Parathyroid adenoma (tissue), 2 donors: ENCODE results near the gene MBLAC1.
"Not testable (repeated sequence)": the region's sequence is repeated elsewhere in the genome, so short reads cannot be mapped to it uniquely, and the experiment has no call there.

ENCODE experiments used
- H2AFZ ChIP-seq: fragments of 300-600 bp; sonication (generic); one replicate; pipeline ENCODE4 v1.7.0; 2017; ENCODE audit warnings: antibody characterized with exemption, mild to moderate bottlenecking
- H3K27ac ChIP-seq: fragments of 300-600 bp; sonication (generic); one replicate; pipeline ENCODE4 v1.7.0; 2017
- H3K27me3 ChIP-seq: fragments of 300-600 bp; sonication (generic); one replicate; pipeline ENCODE4 v1.7.0; 2017; ENCODE audit warnings: low read length; ENCODE audit not compliant: control insufficient read depth, insufficient read depth
- H3K36me3 ChIP-seq: fragments of 300-600 bp; sonication (generic); one replicate; pipeline ENCODE4 v1.7.0; 2017; ENCODE audit warnings: low read length; ENCODE audit not compliant: control insufficient read depth, insufficient read depth
- H3K4me1 ChIP-seq: fragments of 300-600 bp; sonication (generic); one replicate; pipeline ENCODE4 v1.7.0; 2017; ENCODE audit warnings: control low read depth
- H3K4me2 ChIP-seq: fragments of 300-600 bp; sonication (generic); one replicate; pipeline ENCODE4 v1.7.0; 2017; ENCODE audit warnings: low read length
- H3K4me3 ChIP-seq: fragments of 300-600 bp; sonication (generic); one replicate; pipeline ENCODE4 v1.7.0; 2017; ENCODE audit warnings: low read depth, low read length
- H3K79me2 ChIP-seq: fragments of 300-600 bp; sonication (generic); one replicate; pipeline ENCODE4 v1.7.0; 2017; ENCODE audit warnings: control low read depth
- H3K9ac ChIP-seq: fragments of 300-600 bp; sonication (generic); one replicate; pipeline ENCODE4 v1.7.0; 2017; ENCODE audit warnings: mild to moderate bottlenecking
- H3K9me3 ChIP-seq: fragments of 300-600 bp; sonication (generic); one replicate; pipeline ENCODE4 v1.7.0; 2017; ENCODE audit warnings: low read length; ENCODE audit not compliant: control insufficient read depth
- TF ChIP-seq, protein P1 (sequence below): fragments of 300-600 bp; sonication (generic); IDR thresholded peaks from one replicate; pipeline ENCODE4 v1.7.0; 2017; ENCODE audit warnings: antibody characterized with exemption, mild to moderate bottlenecking
- donor health status: primary hyperparathyroidism.

MBLAC1 gene

DNA sequence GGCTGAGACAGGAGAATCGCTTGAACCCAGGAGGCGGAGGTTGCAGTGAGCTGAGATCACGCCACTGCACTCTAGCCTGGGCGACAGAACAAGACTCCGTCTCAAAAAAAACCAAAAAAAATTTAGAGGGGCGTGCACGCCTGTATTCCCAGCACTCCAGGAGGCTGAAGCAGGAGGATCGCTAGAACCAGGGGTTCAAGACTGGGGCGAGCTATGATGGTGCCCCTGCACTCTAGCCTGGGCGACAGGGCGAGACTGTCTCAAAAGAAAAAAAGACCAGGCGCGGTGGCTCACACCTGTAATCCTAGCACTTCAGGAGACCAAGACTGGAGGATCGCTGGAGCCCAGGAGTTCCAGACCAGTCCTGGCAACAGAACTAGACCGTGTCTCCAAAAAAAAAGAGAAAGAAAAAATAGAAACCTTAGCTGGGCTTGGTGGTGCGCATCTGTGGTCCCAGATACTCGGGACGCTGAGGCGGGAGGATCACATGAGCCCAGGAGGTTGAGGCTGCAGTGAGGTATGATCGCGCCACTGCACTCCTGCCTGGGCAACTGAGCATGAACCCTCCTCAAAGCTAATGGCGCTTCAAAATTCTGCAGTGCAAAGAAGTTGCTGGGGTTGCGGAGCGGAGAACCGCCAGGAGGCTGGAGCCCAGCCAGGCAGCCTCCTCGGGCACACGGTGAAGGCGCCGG lies 382 bp upstream of the MBLAC1 start:
- H3K79me2 ChIP-seq: peaks cover 2% of the 10 kb centered on the region

DNA sequence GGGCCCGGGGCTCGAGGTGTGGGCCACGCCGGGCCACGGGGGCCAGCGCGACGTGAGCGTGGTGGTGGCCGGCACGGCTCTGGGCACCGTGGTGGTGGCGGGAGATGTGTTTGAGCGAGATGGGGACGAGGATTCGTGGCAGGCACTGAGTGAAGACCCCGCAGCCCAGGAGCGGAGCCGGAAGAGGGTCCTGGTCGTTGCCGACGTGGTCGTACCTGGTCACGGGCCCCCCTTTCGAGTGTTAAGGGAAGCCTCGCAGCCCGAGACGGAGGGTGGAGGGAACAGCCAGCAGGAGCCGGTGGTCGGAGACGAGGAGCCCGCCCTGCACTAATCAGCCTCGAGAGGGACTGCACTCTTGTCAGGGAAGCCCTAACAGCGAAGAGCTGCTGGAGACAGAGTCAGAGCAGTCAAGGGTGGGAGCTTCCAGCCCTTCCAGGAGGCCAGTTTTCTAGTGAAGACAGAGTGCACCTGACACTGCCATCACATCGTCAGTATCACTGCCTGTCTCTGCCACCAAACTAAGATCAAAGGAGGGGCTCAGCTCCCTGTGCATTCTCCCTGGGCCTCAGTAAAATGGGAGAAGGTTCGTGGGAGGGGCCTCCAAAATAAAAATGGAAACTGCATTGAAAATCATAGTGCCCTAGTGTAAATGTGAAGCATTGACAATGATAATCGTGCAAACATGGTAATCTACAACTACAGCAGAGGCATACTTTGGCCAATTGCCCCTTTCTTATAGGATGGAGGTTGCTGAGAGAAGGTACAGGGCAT lies 1.3 kb downstream of the MBLAC1 start:
- Histone ChIP-seq H3K36me3 (no peaks in the 10 kb centered on the region), H3K4me2 (peak overlapping the region; percentile 96), H3K9me3 (no peaks in the 10 kb centered on the region), H3K9ac (peak overlapping the region; percentile 81), H3K4me1 (peaks cover 3% of the 10 kb centered on the region), H2AFZ (peak overlapping the region; percentile 90), H3K79me2 (no peaks in the 10 kb centered on the region), H3K27ac (peak overlapping the region; percentile 98), H3K27me3 (no peaks in the 10 kb centered on the region), H3K4me3 (peak overlapping the region; percentile 85)
- TF ChIP-seq, protein P1, sequence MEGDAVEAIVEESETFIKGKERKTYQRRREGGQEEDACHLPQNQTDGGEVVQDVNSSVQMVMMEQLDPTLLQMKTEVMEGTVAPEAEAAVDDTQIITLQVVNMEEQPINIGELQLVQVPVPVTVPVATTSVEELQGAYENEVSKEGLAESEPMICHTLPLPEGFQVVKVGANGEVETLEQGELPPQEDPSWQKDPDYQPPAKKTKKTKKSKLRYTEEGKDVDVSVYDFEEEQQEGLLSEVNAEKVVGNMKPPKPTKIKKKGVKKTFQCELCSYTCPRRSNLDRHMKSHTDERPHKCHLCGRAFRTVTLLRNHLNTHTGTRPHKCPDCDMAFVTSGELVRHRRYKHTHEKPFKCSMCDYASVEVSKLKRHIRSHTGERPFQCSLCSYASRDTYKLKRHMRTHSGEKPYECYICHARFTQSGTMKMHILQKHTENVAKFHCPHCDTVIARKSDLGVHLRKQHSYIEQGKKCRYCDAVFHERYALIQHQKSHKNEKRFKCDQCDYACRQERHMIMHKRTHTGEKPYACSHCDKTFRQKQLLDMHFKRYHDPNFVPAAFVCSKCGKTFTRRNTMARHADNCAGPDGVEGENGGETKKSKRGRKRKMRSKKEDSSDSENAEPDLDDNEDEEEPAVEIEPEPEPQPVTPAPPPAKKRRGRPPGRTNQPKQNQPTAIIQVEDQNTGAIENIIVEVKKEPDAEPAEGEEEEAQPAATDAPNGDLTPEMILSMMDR: no peak

More for the DNA sequence above, 382 bp upstream of the MBLAC1 start:
- H3K4me3 ChIP-seq: peak overlapping the region; percentile 85
- peak overlapping the region; percentile 98 for H3K27ac ChIP-seq
- TF ChIP-seq, protein P1: no peak
- no peaks in the 10 kb centered on the region for H3K4me1 ChIP-seq
- H3K4me2 ChIP-seq: peak overlapping the region; percentile 96
- no peaks in the 10 kb centered on the region for H3K27me3 ChIP-seq
- H3K9me3 ChIP-seq: no peaks in the 10 kb centered on the region
- H3K36me3 ChIP-seq: no peaks in the 10 kb centered on the region
- peak overlapping the region; percentile 90 for H2AFZ ChIP-seq
- H3K9ac ChIP-seq: peak overlapping the region; percentile 81

DNA sequence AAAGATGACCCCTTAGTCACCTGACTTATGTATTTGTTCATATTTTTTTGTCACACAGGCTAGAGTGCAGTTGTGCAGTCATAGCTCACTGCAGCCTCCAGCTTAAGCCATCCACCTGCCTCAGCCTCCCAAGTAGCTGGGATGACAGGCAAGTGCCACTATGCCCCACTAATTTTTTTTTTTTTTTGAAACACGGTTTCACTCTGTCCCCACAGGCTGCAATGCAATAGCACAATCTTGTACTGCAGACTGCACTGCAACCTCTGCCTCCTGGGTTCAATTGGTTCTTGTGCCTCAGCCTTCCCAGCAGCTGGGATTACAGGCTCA lies 1.8 kb downstream of the MBLAC1 start:
- no peak overlapping the region for H3K9ac ChIP-seq

DNA sequence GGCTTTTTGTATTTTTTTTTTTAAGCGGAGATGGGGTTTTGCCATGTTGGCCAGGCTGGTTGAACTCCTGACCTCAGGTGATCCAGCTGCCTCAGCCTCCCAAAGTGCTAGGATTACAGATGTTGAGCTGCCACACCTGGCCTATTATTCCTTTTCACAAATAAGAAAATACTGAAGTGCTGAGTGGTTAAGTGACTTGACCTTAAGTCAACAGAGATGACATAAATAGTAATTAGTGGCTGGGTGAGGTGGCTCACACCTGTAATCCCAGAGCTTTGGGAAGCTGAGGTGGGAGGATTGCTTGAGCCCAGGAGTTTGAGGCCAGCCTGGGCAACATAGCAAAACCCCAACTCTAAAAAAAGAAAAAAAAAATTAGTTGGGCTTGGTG lies 3.4 kb downstream of the MBLAC1 start:
- not testable (repeated sequence) for H3K9ac ChIP-seq, H3K36me3 ChIP-seq, H3K4me2 ChIP-seq, H2AFZ ChIP-seq, H3K4me1 ChIP-seq, H3K79me2 ChIP-seq, H3K4me3 ChIP-seq, H3K9me3 ChIP-seq, H3K27me3 ChIP-seq, H3K27ac ChIP-seq

More for the DNA sequence above, 1.8 kb downstream of the MBLAC1 start:
- H2AFZ ChIP-seq: no peak overlapping the region
- no peaks in the 10 kb centered on the region for H3K79me2 ChIP-seq
- TF ChIP-seq, protein P1: no peak
- peaks cover 3% of the 10 kb centered on the region for H3K4me1 ChIP-seq
- H3K4me3 ChIP-seq: peak overlapping the region; percentile 85
- no peak overlapping the region for H3K4me2 ChIP-seq
- H3K9me3 ChIP-seq: no peaks in the 10 kb centered on the region
- no peaks in the 10 kb centered on the region for H3K36me3 ChIP-seq
- H3K27ac ChIP-seq: peak overlapping the region; percentile 98
- H3K27me3 ChIP-seq: no peaks in the 10 kb centered on the region

DNA sequence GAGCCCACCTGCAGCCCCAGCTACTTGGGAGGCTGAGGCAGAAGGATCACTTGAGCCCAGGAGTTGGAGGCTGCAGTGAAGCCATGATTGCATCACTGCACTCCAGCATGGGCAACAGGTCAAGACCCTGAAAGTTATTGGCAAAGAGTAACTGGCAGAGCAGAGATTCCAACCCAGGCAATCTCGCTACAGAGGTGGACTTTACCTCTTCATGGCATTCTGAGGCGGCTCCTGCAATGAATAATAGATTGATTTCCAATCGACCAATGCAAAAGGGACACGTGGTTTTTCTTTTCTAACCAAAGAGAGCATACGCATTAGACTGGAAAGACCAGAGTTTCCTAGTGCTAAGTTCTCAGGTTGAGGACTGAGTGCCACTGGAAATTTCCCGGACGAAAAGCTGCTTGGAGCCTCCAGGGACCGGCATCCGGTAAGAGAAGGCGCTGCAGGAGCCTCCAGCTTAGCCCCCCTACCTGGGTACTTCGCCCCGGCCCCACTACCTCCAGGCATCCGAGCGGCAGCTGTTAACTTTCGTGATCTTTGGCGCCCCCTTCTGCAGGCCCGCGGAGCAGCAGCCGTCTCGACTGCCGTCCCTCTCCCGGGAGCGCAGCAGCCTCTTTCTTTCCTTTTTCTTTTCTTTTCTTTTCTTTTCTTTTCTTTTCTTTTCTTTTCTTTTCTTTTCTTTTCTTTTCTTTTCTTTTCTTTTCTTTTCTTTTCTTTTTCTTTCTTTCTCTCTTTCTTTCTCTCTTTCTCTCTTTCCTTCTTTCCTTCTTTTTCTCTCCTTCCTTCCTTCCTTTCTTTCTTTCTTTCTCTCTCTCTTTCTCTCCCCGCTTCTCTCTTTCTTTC lies 4.1 kb downstream of the MBLAC1 start:
- Histone ChIP-seq H3K9me3 (no peaks in the 10 kb centered on the region), H3K36me3 (no peaks in the 10 kb centered on the region), H3K4me2 (peak overlapping the region; percentile 44), H3K27me3 (no peaks in the 10 kb centered on the region), H3K4me1 (peaks cover 3% of the 10 kb centered on the region), H2AFZ (peak overlapping the region; percentile 40), H3K9ac (no peak overlapping the region), H3K27ac (no peak overlapping the region), H3K4me3 (no peak overlapping the region), H3K79me2 (no peaks in the 10 kb centered on the region)
- TF ChIP-seq, protein P1: peak; percentile 88
